Retina (tissue), 1 donor: ENCODE measurements around the gene CCNI.
A peak's percentile ranks its signal among the peaks of the same experiment; 100 is the strongest.
"Not testable (repeated sequence)": the region's sequence is repeated elsewhere in the genome, so short reads cannot be mapped to it uniquely, and the experiment has no call there.

Source experiments
- DNase-seq: peaks from one replicate; pipeline ENCODE4 v3.0.0-alpha.2; 2016

Gene CCNI, protein sequence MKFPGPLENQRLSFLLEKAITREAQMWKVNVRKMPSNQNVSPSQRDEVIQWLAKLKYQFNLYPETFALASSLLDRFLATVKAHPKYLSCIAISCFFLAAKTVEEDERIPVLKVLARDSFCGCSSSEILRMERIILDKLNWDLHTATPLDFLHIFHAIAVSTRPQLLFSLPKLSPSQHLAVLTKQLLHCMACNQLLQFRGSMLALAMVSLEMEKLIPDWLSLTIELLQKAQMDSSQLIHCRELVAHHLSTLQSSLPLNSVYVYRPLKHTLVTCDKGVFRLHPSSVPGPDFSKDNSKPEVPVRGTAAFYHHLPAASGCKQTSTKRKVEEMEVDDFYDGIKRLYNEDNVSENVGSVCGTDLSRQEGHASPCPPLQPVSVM

DNA sequence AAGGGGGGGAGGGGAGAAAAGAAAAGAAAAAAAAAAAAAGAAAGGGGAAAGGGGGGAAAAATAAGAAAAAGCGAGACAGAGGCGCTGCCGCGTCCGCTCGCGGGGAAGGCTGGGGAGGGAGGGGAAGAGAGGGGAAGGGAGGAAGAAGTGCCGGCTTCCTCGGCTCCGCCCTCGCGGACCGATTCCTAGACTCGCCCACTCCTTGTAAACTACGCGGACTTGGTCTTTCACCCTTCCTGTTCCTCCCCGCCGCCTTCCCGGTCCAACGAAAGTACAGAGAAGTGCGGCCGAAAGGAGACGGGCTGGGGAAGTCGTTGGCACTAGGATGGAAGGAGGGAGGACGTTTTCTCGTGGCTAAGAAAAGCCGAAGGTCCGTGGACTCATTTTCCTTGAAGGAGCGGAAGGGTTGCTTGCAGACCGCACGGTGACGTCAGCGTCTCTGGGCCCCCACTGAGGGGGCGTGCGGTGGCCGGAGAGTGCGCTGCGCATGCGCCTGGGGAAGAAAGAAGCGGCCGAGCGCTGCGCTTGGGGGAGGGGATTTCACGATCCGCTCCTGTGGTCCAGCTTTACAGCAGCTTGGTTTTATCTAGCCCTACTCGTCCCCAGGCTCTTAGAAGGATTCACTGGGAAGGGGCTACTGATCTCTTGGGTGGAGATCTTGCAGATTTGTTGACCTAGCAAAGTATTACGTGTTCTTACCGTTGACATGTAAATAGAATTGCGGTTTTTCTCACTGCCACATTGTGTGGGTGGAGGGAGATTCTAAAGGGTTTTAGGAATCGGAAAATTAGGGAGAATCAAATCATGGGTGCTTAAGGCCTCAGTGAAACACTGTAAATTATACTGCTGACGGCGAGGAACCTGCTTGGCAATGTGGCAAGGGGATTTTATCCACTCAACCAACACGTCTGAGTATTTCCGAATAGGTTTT is at the start of gene CCNI:
Gene CCNI, minus strand, starts transcription at position 121 of the 931 bp plus-strand sequence. CDS start 9,627 bp downstream, outside the sequence.
- peak; percentile 100 for DNase-seq

DNA sequence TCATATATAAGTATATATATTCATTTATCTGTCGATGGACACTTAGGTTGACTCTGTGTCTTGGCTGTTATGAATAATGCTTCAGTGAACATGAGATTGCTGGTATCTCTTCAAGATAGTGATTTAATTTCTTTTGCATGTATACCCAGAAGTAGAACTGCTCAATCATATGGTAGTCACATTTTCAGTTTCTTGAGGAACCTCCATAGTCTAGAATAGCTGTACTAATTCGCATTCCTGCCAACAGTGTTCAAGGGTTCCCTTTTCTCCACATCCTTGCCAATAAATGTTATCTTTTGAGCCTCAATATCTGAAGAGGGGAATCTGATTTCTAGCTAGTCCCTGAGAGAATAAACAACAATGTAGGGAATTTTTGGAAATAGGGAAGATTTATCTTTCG is 48.8 kb upstream of the CCNI start:
- no peak for DNase-seq

DNA sequence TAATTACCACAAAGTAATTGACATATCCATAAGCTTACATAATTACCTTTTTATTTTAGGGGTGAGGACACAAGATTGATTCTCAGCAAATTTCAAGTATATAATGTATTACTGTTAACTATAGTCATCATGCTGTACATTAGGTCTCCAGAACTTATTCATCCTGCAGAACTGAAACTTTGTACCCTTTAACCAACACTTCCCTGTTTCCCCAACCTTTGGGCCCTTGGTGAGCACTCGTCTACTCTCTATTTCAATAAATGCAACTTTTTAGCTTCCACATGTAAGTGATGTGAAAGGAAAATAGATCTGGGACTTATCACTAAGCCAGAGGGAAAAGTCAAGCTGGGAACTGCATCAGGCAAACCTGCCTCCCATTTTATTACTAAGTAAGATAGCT is 47.6 kb upstream of the CCNI start:
- no peak for DNase-seq

DNA sequence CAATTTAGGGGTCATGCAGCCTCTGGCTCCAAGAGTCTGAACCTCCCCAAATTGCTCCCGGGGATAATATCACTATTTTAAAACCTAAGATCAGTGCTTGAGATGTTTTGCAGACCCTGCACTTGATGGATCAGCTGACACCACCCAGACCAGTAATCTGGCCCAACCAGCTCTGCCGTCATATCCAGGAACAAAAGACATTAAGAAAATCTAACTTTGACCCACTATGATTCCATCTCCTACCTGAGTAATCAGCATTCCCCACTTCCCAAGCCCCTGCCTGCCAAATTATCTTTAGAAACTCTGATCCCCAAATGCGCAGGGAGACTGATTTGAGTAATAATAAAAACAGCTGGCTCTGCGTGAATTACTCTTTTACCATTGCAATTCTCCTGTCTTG is 46.9 kb upstream of the CCNI start:
- no peak for DNase-seq

DNA sequence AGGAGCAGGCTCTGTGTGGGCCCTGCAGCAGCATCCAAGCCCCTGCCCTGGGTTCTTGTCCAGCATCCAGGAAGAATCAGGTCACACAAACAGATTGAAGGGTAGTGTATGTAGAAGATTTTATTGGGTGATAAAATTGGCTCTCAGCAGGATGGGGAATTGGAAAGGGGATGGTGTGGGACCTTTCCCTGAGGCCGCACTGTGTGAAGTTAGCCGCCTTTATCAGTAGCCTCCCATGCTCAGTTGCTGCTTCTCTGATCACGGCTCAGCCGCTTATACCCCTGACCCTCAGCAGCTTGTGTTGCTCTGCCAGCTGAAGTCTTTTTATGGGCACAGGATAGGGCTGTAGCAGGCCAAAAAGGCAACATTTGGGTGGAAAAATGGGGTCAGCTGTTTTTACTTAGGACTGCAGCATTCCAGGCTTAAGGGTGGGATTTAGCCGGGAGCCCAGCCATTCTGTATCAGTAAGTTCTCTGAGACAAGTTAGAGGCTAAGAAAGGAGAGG is 46.0 kb upstream of the CCNI start:
- no peak for DNase-seq

DNA sequence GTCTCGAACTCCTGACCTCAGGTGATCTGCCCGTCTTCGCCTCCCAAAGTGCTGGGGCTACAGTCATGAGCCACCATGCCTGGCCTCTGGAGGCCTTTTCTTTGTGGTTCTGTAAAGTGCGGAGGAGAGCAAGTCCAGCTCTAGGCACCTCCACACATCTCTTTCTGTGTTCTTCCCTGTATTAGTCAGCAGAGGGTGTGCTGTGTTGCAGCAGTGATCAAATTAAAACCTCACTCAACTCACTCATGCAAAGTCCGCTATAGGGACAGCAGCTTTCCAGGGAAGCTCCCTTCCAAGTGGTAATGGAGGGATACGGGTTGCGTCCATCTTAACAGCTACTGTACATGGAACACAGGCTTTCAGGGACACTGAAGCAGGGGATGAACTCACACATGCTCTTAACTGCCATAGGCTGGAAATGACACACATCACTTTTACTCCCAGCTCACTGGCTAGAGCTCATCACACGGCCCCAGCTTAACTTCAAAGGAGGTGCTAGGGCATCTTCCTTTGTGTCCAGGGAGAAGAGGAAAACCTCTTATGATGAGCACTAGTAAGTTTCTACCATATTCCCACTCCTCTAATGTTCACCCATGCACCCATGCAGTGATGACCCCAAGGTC is 45.2 kb upstream of the CCNI start:
- no peak for DNase-seq

DNA sequence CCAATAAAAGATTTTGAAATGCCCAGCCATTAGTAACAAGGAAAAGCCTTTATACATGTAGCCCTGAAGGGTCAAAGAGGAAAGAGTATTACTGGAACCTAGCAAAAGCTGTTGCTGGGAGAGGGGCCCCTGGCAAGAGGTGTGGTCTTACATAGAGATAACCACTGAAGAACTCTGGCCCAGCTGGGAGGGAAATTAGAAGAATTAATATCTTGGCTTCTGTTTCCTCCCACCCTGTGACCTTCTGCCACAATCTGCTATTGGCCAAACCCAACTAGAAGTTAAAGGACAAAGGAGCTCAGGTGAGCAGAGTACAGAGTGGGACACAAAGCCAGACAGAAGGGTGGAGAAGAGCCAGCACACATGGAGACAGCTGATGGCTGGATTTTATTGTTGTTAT is 41.9 kb upstream of the CCNI start:
- DNase-seq = no peak

DNA sequence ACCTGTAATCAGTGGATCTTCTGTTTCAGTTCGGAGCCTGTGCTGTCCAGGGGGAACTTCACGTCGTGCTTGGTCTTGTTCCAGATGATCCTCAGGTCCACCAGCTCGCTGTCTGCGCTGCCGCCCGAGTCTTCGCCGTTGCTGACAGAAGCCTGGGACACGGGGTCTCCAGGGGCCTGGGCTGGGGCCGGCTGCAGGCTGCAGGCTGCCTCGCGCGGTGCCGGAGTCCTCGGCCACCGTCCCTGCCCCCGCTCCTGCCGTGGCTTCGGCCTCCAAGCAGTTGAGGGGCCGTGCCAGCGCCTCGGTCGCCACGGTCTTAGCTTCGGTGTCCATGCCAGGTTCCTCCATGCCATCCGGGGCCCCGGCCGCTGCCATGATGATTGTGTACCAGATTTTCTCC is 37.3 kb upstream of the CCNI start:
- DNase-seq = no peak

DNA sequence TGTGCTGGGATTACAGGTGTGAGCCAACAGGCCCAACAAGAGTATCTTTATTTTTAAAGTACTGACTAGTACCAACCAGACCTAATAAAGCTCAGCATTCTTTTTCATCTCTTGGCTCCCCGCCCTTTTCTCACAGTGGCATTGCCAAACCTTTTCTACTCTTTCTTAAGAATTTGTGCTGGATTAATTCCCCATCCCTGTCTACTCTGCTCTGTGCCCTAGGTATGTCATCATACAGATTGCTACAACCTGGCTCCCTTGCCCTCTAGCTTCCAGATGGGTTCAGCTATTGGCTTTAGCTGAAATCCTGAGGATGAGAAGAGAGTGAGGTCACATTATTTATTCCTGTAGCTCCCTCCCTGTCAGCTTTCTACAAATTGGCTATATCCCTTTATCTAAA is 34.9 kb upstream of the CCNI start:
- DNase-seq = no peak

DNA sequence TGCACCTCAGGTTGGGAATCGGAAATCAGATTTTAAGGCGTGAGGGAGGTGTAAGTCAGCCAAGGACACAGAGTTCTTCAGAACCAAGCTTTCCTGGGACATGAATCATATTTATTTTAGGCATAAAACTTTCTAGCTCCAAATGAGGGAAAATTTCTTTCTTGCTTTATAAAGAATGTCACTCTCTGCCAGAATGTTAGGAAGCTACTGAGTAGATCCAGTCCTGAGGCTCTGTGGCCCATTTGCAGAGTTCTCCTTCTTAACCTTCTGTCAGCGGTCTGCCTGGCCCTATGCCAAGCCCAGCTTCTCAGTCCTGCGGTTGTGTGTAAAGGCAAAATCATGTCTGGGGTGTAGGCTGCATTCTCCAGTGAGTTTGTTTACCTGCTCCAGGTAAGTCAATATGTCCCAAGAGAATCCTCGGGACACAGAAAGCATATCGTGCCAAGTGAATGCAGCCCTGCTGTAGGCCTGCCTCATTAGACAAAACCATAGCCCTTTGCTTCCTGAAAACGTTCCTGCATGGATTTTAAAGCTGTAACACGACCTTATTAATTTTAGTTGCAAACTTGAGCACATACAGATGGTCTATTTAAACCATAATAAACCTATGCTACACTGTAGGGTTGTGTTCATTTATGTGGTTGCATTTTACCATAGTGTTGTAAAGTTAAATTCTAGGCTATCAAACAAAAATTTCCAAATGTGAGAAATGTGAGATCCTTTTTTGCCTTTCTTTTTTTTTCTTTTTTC is 29.2 kb upstream of the CCNI start:
- DNase-seq = no peak

DNA sequence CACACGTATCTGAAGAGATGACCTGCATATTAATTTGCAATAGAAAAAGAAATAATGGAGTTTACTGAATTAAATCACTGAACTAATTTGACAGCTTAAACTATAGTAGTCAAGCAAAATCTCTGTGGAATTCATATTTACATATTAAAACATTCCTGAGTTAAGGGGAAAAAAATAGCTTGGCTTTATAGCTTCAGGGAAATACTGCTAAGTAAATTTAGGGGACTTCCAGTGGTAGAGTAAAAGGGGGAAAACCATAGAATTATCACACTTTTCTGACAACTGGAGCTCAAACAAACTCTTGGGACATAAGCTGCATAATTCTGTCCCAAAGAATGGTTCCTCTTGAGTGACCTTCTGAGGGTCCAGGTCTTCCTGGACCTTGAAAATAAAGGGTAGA is 28.6 kb upstream of the CCNI start:
- DNase-seq = no peak

DNA sequence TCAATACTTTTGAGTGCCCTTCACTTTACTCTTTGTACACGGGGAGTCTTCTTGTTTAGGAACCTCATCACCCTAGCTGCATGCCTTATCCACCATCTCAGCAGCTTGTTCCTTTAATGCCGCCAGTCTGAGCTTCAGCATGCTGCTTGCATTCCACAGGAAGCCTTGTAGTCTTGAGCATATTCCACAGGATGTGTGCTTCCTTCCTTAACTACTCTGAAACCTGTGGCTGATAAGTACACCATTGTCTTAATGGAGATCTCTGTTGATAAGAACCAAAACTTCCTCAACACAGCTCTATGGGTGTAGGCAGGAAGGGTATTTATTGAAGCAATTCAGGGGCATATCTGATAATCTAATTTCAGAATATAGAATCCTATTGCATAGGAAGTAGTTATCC is 24.4 kb upstream of the CCNI start:
- no peak for DNase-seq

DNA sequence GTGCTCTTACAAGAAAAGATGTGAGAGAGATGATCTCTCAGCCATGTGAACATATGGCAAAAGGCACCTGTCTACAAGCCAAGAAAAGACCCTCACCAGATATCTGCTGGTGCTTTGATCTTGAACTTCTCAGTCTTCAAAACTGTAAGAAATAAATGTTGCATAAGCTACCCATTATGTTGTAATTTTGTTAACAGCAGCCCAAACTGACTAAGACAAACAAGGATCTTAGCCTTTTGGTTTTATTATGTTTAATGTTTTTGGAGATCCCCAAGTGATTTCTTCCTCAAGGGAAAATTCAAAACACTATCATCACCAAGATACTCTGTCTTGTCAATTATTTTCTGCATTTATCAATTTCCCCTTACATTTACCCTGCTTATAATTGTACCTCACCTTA is 21.8 kb upstream of the CCNI start:
- no peak for DNase-seq

DNA sequence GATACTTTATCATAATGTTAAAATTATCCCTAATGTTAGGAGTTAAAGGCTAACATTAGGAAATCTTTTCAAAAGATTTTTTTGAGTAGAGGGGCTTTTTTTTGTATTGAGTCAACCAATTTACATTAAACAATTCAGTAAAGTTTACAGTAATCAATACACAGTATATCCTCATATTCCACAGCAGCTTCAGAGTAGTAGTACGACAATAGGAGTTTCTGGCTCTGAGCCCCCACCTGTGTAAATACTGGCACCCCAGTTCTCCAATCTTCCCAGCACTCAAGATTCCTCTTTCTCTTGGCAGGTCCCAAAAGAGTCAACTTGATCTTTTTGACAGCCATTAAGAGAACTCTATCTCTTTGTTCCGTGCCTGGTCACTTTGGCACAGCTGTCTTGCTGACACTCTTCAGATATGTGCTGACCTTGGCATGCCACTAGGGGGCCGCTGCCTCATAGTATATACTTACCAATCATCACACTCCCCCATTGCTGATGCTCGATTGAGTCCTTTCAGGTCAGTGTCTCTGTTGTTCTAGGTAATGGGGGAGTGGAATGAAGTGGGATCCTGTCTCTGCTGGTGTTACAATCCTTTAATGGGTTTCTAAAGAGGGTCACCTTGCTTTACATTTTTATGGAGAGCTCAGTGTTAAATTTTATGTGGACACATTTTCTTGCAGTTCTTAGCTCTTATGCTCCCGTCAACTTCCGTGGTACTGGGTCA is 19.5 kb upstream of the CCNI start:
- DNase-seq = peak; percentile 68

DNA sequence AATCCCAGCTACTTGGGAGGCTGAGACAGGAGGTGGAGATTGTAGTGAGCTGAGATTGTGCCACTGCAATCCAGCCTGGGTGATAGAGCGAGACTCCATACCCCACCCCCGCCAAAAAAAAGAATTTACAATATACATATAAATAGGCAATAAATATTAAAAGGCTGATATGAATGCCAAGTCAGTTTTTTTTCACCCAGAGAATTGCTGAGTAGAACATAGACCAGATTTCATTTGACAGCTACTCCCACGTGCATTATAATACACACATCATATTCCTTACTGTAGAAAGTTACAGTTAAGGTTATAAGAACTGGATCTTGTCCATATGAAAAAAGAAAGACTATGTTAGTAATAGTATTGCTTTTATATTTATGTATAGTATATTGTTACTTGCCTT is 18.7 kb upstream of the CCNI start:
- no peak for DNase-seq

DNA sequence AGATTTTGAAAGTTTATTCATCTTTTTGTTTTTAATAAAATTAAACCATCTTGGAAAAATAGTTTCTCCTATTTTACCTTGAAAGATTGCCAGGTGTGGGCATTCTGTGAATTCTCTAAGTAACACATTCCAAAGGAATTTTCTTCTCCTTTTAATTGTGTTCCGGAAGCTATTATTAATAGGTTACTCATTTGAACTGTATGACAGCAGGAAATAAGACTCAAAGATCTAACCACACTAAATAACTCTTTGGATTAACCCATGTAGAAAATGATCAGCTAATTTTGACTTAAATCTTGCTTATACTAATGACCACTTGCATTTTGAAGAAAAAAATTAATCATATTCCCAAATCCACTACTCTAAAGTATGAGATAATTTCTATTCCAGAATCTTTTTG is 17.6 kb upstream of the CCNI start:
- DNase-seq = no peak

DNA sequence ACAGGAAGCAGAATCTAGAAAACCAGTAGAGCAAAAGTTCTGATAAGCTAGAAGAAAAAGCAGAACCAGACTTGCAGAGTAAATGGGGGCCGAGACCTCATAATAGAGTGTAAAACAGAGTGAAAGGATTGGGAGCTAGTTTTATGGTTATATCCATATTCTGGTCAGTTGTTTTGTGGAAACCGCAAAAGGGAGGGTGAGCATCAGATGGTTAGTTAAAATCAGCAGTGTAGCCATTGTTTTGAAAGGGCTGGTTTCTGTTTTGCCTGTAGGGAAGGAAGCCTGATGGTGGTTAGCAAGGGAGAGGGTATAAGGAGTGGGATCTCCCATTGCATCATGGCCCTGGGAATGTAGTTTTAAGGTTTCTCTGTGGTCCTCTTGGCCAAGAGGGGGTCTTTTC is 17.2 kb upstream of the CCNI start:
- DNase-seq = no peak

DNA sequence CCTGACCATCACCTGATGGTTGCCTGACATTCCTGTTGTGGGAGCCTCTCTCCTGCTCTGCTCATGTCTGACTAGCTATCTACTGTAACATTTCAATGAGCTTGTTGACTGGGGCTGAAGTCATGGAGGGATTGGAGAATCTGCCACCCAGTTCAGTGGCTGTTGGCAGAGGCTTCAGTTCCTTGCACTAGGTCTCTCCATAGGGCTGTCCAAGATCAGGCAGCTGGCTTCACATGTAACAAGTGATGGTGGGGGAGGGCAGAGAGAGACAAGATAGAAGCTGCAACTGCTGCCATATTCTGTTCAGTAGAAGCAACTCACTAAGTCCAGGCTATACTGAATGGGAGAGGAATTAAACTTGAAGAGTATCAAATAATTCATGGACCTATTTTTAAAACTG is 14.1 kb upstream of the CCNI start:
- no peak for DNase-seq

DNA sequence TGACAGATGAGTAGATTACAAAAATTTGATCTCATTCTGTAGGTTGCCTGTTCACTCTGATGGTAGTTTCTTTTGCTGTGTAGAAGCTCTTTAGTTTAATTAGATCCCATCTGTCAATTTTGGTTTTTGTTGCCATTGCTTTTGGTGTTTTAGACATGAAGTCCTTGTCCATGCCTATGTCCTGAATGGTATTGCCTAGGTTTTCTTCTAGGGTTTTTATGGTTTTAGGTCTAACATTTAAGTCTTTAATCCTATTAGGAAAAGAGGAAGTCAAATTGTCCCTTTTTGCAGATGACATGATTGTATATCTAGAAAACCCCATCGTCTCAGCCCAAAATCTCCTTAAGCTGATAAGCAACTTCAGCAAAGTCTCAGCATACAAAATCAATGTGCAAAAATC is 11.2 kb upstream of the CCNI start:
- not testable (repeated sequence) for DNase-seq

DNA sequence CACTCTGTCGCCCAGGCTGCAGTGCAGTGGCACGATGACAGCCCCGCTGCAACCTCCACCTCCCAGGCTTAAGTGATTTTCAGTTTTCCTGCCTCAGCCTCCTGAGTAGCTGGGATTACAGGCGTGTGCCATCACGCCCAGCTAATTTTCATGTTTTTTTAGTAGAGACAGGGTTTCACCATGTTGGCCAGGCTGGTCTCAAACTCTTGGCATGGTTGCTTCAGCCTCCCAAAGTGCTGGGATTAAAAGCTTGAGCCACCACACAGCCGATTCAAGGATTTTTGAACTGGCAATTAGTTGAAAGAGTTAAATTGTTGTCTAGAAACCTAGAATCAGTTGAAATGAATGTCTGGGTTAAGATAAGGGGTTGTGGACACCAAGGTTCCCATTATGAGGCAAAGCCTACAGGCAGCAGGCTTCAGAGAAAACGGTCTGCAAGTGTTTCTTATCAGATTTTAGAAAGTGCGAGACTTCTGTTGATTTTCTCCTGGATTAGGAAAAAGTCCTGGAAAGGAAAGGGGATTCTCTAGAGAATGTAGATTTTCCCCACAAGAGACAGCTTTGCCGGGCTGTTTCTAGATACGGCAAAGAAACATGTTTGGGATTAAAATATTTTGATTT is 8.3 kb upstream of the CCNI start:
- no peak for DNase-seq

DNA sequence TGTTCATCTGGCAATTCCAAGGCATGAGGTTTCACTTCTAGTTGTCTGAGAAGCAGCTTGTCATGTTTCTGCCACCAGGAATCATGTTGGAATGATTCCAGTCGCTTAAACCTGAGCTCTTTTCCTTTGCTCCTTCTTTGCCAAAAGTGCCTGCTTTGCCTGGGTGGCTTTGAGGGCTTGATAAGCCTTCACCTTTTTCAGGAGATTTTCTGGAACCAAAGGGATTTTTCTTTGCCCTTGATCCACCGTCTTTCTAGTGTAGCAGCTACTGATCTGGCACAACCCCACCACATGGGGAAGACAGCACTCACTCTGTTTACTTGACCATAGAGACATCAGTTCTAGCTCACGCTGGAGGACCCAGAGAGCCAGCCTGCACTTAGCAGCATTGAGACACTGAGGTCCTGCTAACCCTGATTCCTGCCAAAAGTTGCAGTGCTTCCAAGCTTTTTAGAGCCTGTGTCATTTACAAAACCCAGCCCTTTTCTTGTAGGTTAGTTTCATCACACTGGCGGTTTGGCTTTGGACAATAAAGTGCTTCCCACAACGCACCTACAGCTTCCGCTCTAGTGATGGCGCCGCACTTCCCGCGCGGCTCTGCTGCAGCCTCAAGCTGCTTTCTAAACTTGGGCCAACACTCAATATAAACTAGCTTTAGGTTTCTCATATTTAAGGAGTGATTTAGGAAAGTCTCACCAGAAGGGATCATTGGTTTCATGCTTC is 7.3 kb upstream of the CCNI start:
- DNase-seq = no peak
